ENCODE data around the gene INO80.
"Not testable (repeated sequence)": the region's sequence is repeated elsewhere in the genome, so short reads cannot be mapped to it uniquely, and the experiment has no call there.

INO80 gene

GRCh38 chr15:41116962-41117252 is 827 bp upstream of the INO80 start:
- no peak for DNase-seq

GRCh38 chr15:41115652-41116115 is 396 bp downstream of the INO80 start:
- peak; percentile 81 for DNase-seq

- DNase-seq, result no peak
Measured at GRCh38 chr15:41115161-41115651, 874 bp downstream of the INO80 start.

- DNase-seq, result no peak
Measured at GRCh38 chr15:41106947-41107346, 9.1 kb downstream of the INO80 start.

- no peak for DNase-seq
Measured at GRCh38 chr15:41105348-41106334, 10.4 kb downstream of the INO80 start.

- DNase-seq, result no peak
Measured at GRCh38 chr15:41104234-41104633, 11.8 kb downstream of the INO80 start.

- no peak for DNase-seq
Measured at GRCh38 chr15:41102854-41103253, 13.2 kb downstream of the INO80 start.

GRCh38 chr15:41096178-41096577 is 19.9 kb downstream of the INO80 start:
- no peak for DNase-seq

- DNase-seq, result no peak
Measured at GRCh38 chr15:41085029-41085428, 31.1 kb downstream of the INO80 start.

GRCh38 chr15:41080144-41080543 is 35.9 kb downstream of the INO80 start:
- DNase-seq, result no peak

GRCh38 chr15:41079717-41080116 is 36.4 kb downstream of the INO80 start:
- no peak for DNase-seq

GRCh38 chr15:41078879-41079278 is 37.2 kb downstream of the INO80 start:
- not testable (repeated sequence) for DNase-seq

- no peak for DNase-seq
Measured at GRCh38 chr15:41078125-41078524, 38.0 kb downstream of the INO80 start.

- no peak for DNase-seq
Measured at GRCh38 chr15:41073028-41073427, 43.1 kb downstream of the INO80 start.

- no peak for DNase-seq
Measured at GRCh38 chr15:41072013-41072412, 44.1 kb downstream of the INO80 start.

- no peak for DNase-seq
Measured at GRCh38 chr15:41066516-41066915, 49.6 kb downstream of the INO80 start.

GRCh38 chr15:41061667-41062066 is 54.4 kb downstream of the INO80 start:
- DNase-seq, result no peak

GRCh38 chr15:41060505-41060904 is 55.6 kb downstream of the INO80 start:
- DNase-seq, result no peak

- no peak for DNase-seq
Measured at GRCh38 chr15:41056810-41057209, 59.3 kb downstream of the INO80 start.

GRCh38 chr15:41055706-41056105 is 60.4 kb downstream of the INO80 start:
- no peak for DNase-seq

GRCh38 chr15:41051139-41051538 is 64.9 kb downstream of the INO80 start:
- DNase-seq, result no peak

GRCh38 chr15:41048852-41049251 is 67.2 kb downstream of the INO80 start:
- no peak for DNase-seq

GRCh38 chr15:41048397-41048796 is 67.7 kb downstream of the INO80 start:
- no peak for DNase-seq

GRCh38 chr15:41047474-41047873 is 68.6 kb downstream of the INO80 start:
- no peak for DNase-seq

Data from stimulated activated CD4-positive, alpha-beta T cell treated with anti-CD3 and anti-CD28 coated beads, Interleukin-1b, Interleukin-23, amount 100 ng/mL, for 48 hours (primary cell).